ENCODE results near the gene DUSP15. TPM values are rescaled to one million over a fixed set of nuclear protein-coding genes. Genes with fewer than 3 reads are reported as not detected.

DUSP15 gene
- total and polyA plus RNA-seq, 2 of the 8 experiments (the other 6 are each of a cell fraction or from before 2014, with no cell fraction given), result 0.91 to 3.2 TPM

DNA sequence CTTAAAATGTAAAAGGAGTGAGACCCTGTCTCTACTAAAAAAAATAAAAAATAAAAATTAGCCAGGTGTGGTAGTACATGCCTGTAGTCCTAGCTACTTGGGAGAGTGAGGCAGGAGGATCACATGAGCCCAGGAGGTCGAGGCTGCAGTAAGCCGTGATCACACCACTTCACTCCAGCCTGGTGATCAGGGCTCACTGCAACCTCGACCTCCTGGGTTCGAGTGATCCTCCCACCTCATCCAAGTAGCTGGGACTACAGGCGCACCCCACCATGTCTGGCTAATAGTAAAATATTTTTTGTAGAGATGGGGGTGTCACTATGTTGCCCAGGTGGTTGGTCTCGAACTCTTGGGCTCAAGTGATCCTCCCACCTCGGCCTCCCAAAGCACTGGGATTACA, 16.8 kb downstream of the DUSP15 start:
- ChIA-PET CTCF (ENCODE audit: partially characterized antibody) (interaction anchor here (0.6 to 8.6 kb wide), 39 partner anchors 10 to 297 kb away, joined by 3 to 111 read pairs (median 5); partner anchors contain the start of genes DUSP15, MYLK2, PDRG1 and TTLL9), POLR2A (ENCODE audit: partially characterized antibody) (no interaction called here)
- DNase-seq (ENCODE audit: low read depth in 1 of 2, low spot score in 2 of 2), result no peak

More for the DNA sequence above, 16.8 kb downstream of the DUSP15 start:
- Histone ChIP-seq H3K4me1 (replicated peaks in 1 of 4; ENCODE audit: control insufficient read depth in 3 of 4, insufficient read depth in 4 of 4, low read length in 3 of 4) (peaks cover 0 to 10% (median 5%) of the 10 kb centered on the region in 4 experiments; a peak in 4 of 7 replicates), H3K18ac (ENCODE audit: extremely low read depth, low read length) (no peak overlapping the region), H2AFZ (ENCODE audit: low read length) (no peak overlapping the region), H2BK20ac (ENCODE audit: low read length) (no peak overlapping the region), H3K36me3 (ENCODE audit: control insufficient read depth in 2 of 4, insufficient read depth in 4 of 4, low read length in 3 of 4) (no peaks in the 10 kb centered on the region), H3K9me3 (ENCODE audit: insufficient read depth in 2 of 2, low read depth in 1 of 2, low read length in 1 of 2) (no peaks in the 10 kb centered on the region), H3K9ac (replicated peaks in 1 of 4; ENCODE audit: extremely low read depth in 1 of 4, low read depth in 3 of 4, low read length in 3 of 4) (no peak overlapping the region), H3K27ac (ENCODE audit: low read depth, low read length) (no peak overlapping the region), H2BK12ac (ENCODE audit: low read depth, low read length) (no peak overlapping the region), H3K4ac (replicated peaks; ENCODE audit: insufficient read length, low read depth, low read length) (no peak overlapping the region), H2BK5ac (ENCODE audit: low read depth, low read length) (no peak overlapping the region), H4K91ac (replicated peaks; ENCODE audit: insufficient read length, low read length) (no peak overlapping the region), H3K79me1 (ENCODE audit: low read depth, low read length) (no peaks in the 10 kb centered on the region), H4K8ac (ENCODE audit: extremely low read depth, insufficient read depth, low read length) (no peak overlapping the region), H3K4me3 (ENCODE audit: extremely low read depth in 1 of 4, insufficient read depth in 2 of 4, low read depth in 3 of 4, low read length in 4 of 4) (no peak overlapping the region), H3K27me3 (replicated peaks in 1 of 4; ENCODE audit: control insufficient read depth in 3 of 4, extremely low read depth in 1 of 4, insufficient read depth in 3 of 4, low read length in 3 of 4) (peaks cover 5 to 34% (median 27%) of the 10 kb centered on the region in 4 experiments), H3K56ac (replicated peaks; ENCODE audit: insufficient read length, low read depth, low read length) (no peak overlapping the region), H2BK120ac (replicated peaks; ENCODE audit: low read depth, low read length) (no peak overlapping the region), H3K79me2 (ENCODE audit: control insufficient read depth in 1 of 2, insufficient read depth in 2 of 2, low read length in 2 of 2) (no peaks in the 10 kb centered on the region), H2AK5ac (ENCODE audit: low read depth, low read length) (no peak overlapping the region), H3K23me2 (ENCODE audit: low read depth, low read length) (no peaks in the 10 kb centered on the region), H3K4me2 (ENCODE audit: insufficient read depth in 1 of 2, low read depth in 2 of 2, low read length in 2 of 2) (no peak overlapping the region), H4K20me1 (replicated peaks in 1 of 2; ENCODE audit: control insufficient read depth in 1 of 2, insufficient read depth in 2 of 2, low read length in 2 of 2) (no peaks in the 10 kb centered on the region), H3K23ac (ENCODE audit: insufficient read length) (no peak overlapping the region), H3K14ac (ENCODE audit: insufficient read length) (no peak overlapping the region), H4K5ac (ENCODE audit: insufficient read length, low read depth, low read length) (no peak overlapping the region), H2BK15ac (ENCODE audit: low read length) (no peak overlapping the region)
- 91% methylated on average over 7 of the region's 7 CpGs; no CpG with 5 or more reads in 1 of the 2 experiments for WGBS, 2 experiments (ENCODE audit: extremely low coverage in 1 of 2, insufficient coverage in 1 of 2, insufficient read length in 1 of 2, insufficient replicate concordance in 2 of 2, low coverage in 1 of 2, low lambda C conversion rate in 2 of 2, missing lambda C conversion rate in 1 of 2)
- FAIRE-seq, result no peak
- TF ChIP-seq GABPA (IDR thresholded peaks at IDR 0.05; ENCODE audit: borderline replicate concordance, insufficient read depth, low read length), result no peak
- TF ChIP-seq YY1 (IDR thresholded peaks at IDR 0.05; ENCODE audit: low read depth, low read length), result no peak
- no peak for TF ChIP-seq SIRT6 (IDR thresholded peaks at IDR 0.05; ENCODE audit: low read length)
- no peak for TF ChIP-seq CHD2 (IDR thresholded peaks at IDR 0.05; ENCODE audit: low read length)
- TF ChIP-seq CEBPB (IDR thresholded peaks at IDR 0.05; ENCODE audit: low read depth, low read length), result no peak
- TF ChIP-seq HDAC2 (IDR thresholded peaks at IDR 0.05; ENCODE audit: borderline replicate concordance in 1 of 2, low read depth in 2 of 2, low read length in 2 of 2), result no peak
- TF ChIP-seq ASH2L (IDR thresholded peaks at IDR 0.05; ENCODE audit: low read length), result no peak
- no peak for TF ChIP-seq NRF1 (IDR thresholded peaks at IDR 0.05; ENCODE audit: low read depth, low read length)
- no peak for TF ChIP-seq POLR2A (IDR thresholded peaks at IDR 0.05; ENCODE audit: control extremely low read depth in 1 of 2, low read depth in 2 of 2, low read length in 2 of 2)
- TF ChIP-seq POLR2AphosphoS5 (IDR thresholded peaks at IDR 0.05; ENCODE audit: low read depth, low read length), result no peak
- no peak for TF ChIP-seq SUZ12 (IDR thresholded peaks at IDR 0.05; ENCODE audit: low read length)
- TF ChIP-seq POU5F1 (IDR thresholded peaks at IDR 0.05; ENCODE audit: low read depth, low read length), result no peak
- TF ChIP-seq ATF3 (IDR thresholded peaks at IDR 0.05; ENCODE audit: insufficient read depth, low read depth, low read length), result no peak
- no peak for TF ChIP-seq RXRA (IDR thresholded peaks at IDR 0.05; ENCODE audit: insufficient read depth, low read depth, low read length)
- TF ChIP-seq CBX5 (IDR thresholded peaks at IDR 0.05; ENCODE audit: low read depth, low read length), result no peak

Data from H1 (cell line).